Lung (tissue), 12 donors: ENCODE results near the gene IGFN1. TPM values are rescaled to one million over a fixed set of nuclear protein-coding genes. Genes with fewer than 3 reads are reported as not detected.
"Not testable (repeated sequence)": the region's sequence is repeated elsewhere in the genome, so short reads cannot be mapped to it uniquely, and the experiment has no call there.

Source experiments
- ATAC-seq: fragments of 200-7000 bp; cut with Tn5 transposase; one replicate; pipeline ENCODE4 v1.9.1; 2020; ENCODE audit warnings: moderate number of reproducible peaks; ENCODE audit not compliant: insufficient read depth, low FRiP score
- DNase-seq, 3 donors: peaks; one replicate each; pipeline ENCODE4 v3.0.0-alpha.2; 2013 to 2017
- H3K27ac ChIP-seq, 2 donors: one replicate each; pipeline ENCODE4 v1.5.1; 2013; ENCODE audit warnings: mild to moderate bottlenecking in 2 of 2, moderate library complexity in 2 of 2, control low read depth in 1 of 2, inconsistent platforms in 1 of 2, low read depth in 1 of 2, low read length in 1 of 2
- H3K27me3 ChIP-seq, 3 donors: one replicate each; pipeline ENCODE4 v1.5.1; 2013; ENCODE audit warnings: low read length in 2 of 3; ENCODE audit not compliant: control insufficient read depth in 3 of 3, insufficient read depth in 3 of 3
- H3K36me3 ChIP-seq, 4 donors: one replicate each; pipeline ENCODE4 v1.5.1; 2013; ENCODE audit warnings: low read length in 4 of 4, mild to moderate bottlenecking in 1 of 4, moderate library complexity in 1 of 4; ENCODE audit not compliant: control insufficient read depth in 4 of 4, insufficient read depth in 4 of 4
- H3K4me1 ChIP-seq, 5 donors: one replicate each; pipeline ENCODE4 v1.5.1; 2013; ENCODE audit warnings: low read length in 5 of 5, mild to moderate bottlenecking in 2 of 5, moderate library complexity in 1 of 5; ENCODE audit not compliant: control insufficient read depth in 5 of 5, insufficient read depth in 5 of 5
- H3K4me3 ChIP-seq: one replicate; pipeline ENCODE4 v1.5.1; 2013; ENCODE audit warnings: mild to moderate bottlenecking, control low read depth, moderate library complexity
- H3K9ac ChIP-seq, 2 donors: one replicate each; pipeline ENCODE4 v1.5.1; 2013; ENCODE audit warnings: low read length in 2 of 2, control low read depth in 1 of 2; ENCODE audit not compliant: insufficient read depth in 1 of 2
- H3K9me3 ChIP-seq, 4 donors: one replicate each; pipeline ENCODE4 v1.5.1; 2013; ENCODE audit warnings: low read length in 3 of 4, mild to moderate bottlenecking in 1 of 4, moderate library complexity in 1 of 4; ENCODE audit not compliant: control insufficient read depth in 4 of 4, insufficient read depth in 3 of 4
- WGBS, 2 donors: extraction: QIAGEN DNeasy Blood & Tissue Kit; methylation state at CpG; one replicate each; pipeline ENCODE4 v1.1.7; 2013; 5-methylcytosine and 5-hydroxymethylcytosine counted together
- polyA plus RNA-seq, 2 donors: library from polyadenylated mRNA; stranded (reverse); fragments of 200-250 nt; gene quantifications; one replicate each; pipeline ENCODE4 v1.2.1, GENCODE V29; 2013
- total RNA-seq, 2 donors: library from RNA; depleted of rRNA in 1 of 2; stranded (reverse); fragments of >200 nt in 1 of 2; gene quantifications; one replicate each; pipeline ENCODE4 v1.2.1, GENCODE V29; 2014 to 2021
- TF ChIP-seq, protein P1 (sequence below): IDR thresholded peaks from 2 replicates; pipeline ENCODE4 v1.5.1; 2012; ENCODE audit warnings: mild to moderate bottlenecking; ENCODE audit errors: control extremely low read depth, extremely low read depth
- donor health status: control.
- donor health status: control.
- donor health status: Bipolar disorder and iron deficiency.
- donor health status: healthy.
- donor health status: DM: yes; HTN: yes; CAD: no.

Gene IGFN1
- total and polyA plus RNA-seq, 4 donors, result 0.25 to 3.6 (median 1.5) TPM

GRCh38 chr1:201253906-201254624, 63.4 kb downstream of the IGFN1 start:
- TF ChIP-seq, protein P1, sequence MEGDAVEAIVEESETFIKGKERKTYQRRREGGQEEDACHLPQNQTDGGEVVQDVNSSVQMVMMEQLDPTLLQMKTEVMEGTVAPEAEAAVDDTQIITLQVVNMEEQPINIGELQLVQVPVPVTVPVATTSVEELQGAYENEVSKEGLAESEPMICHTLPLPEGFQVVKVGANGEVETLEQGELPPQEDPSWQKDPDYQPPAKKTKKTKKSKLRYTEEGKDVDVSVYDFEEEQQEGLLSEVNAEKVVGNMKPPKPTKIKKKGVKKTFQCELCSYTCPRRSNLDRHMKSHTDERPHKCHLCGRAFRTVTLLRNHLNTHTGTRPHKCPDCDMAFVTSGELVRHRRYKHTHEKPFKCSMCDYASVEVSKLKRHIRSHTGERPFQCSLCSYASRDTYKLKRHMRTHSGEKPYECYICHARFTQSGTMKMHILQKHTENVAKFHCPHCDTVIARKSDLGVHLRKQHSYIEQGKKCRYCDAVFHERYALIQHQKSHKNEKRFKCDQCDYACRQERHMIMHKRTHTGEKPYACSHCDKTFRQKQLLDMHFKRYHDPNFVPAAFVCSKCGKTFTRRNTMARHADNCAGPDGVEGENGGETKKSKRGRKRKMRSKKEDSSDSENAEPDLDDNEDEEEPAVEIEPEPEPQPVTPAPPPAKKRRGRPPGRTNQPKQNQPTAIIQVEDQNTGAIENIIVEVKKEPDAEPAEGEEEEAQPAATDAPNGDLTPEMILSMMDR, result no peak
- Histone ChIP-seq H3K4me1 (peaks cover 0 to 6% (median 0%) of the 10 kb centered on the region in 5 donors), H3K9ac (no peak overlapping the region), H3K9me3 (peaks cover 0 to 2% (median 0%) of the 10 kb centered on the region in 4 donors), H3K36me3 (no peaks in the 10 kb centered on the region), H3K4me3 (no peak overlapping the region), H3K27ac (no peak overlapping the region), H3K27me3 (no peaks in the 10 kb centered on the region)
- WGBS, 2 donors, result 84 to 92% methylated on average over 9 of the region's 9 CpGs
- no peak for ATAC-seq
- no peak for DNase-seq

GRCh38 chr1:201254625-201255478, 64.2 kb downstream of the IGFN1 start:
- Histone ChIP-seq H3K27me3 (no peaks in the 10 kb centered on the region), H3K4me3 (no peak overlapping the region), H3K27ac (no peak overlapping the region), H3K9ac (no peak overlapping the region), H3K36me3 (no peaks in the 10 kb centered on the region), H3K4me1 (peaks cover 0 to 12% (median 0%) of the 10 kb centered on the region in 5 donors), H3K9me3 (peaks cover 0 to 2% (median 0%) of the 10 kb centered on the region in 4 donors)
- WGBS, 2 donors, result 51 to 58% methylated on average over 21 to 24 of the region's 24 CpGs
- ATAC-seq (peak; percentile 85), DNase-seq (peak; percentile 52 to 78 (median 56))
- TF ChIP-seq, protein P1, result peak; percentile 74

DNA sequence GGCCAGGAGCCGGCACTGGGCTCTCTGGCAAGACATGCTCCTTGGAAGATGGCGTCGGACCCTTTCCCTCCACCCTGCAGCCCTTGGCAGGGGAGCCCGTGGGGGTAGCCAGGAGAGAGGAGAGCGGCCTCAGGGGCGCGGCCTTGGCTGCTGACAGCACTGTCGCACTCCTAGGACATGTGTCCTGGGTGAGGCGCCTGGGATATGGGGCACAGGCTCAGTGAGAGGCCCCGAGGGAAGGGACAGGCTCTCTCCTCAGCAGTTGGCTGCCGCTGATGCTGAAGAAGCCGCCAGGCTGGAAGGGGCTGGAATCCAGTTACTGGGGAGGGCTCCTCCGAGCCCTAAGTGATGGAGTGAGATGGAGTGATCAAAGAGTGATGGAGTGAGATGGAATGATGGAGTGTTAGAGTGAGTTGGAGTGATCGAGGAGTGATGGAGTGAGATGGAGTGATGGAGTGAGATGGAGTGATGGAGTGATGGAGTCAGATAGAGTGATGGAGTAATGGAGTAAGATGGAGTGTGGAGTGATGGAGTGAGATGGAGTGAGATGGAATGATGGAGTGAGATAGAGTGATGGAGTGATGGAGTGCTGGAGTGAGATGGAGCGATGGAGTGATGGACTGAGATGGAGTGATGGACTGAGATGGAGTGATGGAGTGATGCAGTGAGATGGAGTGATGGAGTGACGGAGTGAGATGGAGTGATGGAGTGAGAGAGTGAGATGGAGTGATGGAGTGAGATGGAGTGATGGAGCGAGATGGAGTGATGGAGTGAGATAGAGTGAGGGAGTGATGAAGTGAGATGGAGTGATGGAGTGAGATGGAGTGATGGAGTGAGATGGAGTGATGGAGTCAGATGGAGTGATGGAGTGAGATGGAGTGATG, 65.1 kb downstream of the IGFN1 start:
- no peak for ATAC-seq
- peak in 1 of 3 donors; percentile 39 for DNase-seq
- Histone ChIP-seq H3K27me3 (no peaks in the 10 kb centered on the region), H3K36me3 (no peaks in the 10 kb centered on the region), H3K9ac (no peak overlapping the region), H3K4me1 (peaks cover 0 to 15% (median 4%) of the 10 kb centered on the region in 5 donors), H3K27ac (no peak overlapping the region), H3K9me3 (peaks cover 0 to 2% (median 0%) of the 10 kb centered on the region in 4 donors), H3K4me3 (no peak overlapping the region)
- 82 to 87% methylated on average over 17 of the region's 17 CpGs for WGBS, 2 donors
- TF ChIP-seq, protein P1, result no peak

GRCh38 chr1:201258132-201258531, 67.5 kb downstream of the IGFN1 start:
- not testable (repeated sequence) for H3K9ac ChIP-seq, H3K9me3 ChIP-seq, ATAC-seq, H3K27ac ChIP-seq, H3K36me3 ChIP-seq, H3K4me3 ChIP-seq, H3K27me3 ChIP-seq
- DNase-seq, result peak in 1 of 3 donors; percentile 33
- peaks cover 0 to 12% (median 4%) of the 10 kb centered on the region in 5 donors for H3K4me1 ChIP-seq
